ENCODE data around the gene ELAVL2.

ELAVL2 gene

GRCh38 chr9:23779220-23779619, 46.8 kb downstream of the ELAVL2 start:
- DNase-seq (ENCODE audit: low read depth), result no peak

DNA sequence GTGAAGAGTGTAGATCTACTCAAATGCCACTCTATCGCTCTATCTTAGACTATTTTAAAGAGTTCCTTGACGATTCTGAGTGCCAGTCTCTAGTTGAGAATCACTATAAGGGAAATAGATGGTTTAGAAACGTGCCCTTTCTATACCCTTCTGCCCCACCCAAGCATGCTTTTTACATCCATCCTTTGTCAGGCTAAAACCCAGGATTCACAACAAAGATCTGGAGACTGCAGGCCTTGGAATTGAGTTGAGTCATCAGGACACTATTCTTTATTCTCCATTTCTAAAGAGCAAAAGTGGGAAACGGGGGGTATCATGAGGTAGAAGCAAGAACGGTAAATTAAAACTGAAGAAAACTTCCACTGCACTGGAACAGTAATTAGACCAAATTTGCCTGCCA, 48.7 kb downstream of the ELAVL2 start:
- TF ChIP-seq MYC (IDR thresholded peaks at IDR 0.05; ENCODE audit: low read depth, low read length) (no peak), CTCF (IDR thresholded peaks at IDR 0.05; ENCODE audit: low read depth, low read length) (no peak), MAX (IDR thresholded peaks at IDR 0.05; ENCODE audit: low read depth, low read length) (no peak), POLR2A (IDR thresholded peaks at IDR 0.05; ENCODE audit: extremely low read depth, insufficient read length) (no peak)
- no peak for DNase-seq (ENCODE audit: low read depth)
- no peak overlapping the region for H3K4me3 ChIP-seq (ENCODE audit: low read depth, low read length)

More at GRCh38 chr9:23779220-23779619, 46.8 kb downstream of the ELAVL2 start:
- TF ChIP-seq MAX (IDR thresholded peaks at IDR 0.05; ENCODE audit: low read depth, low read length), result no peak
- no peak for TF ChIP-seq MYC (IDR thresholded peaks at IDR 0.05; ENCODE audit: low read depth, low read length)
- no peak for TF ChIP-seq POLR2A (IDR thresholded peaks at IDR 0.05; ENCODE audit: extremely low read depth, insufficient read length)
- no peak for TF ChIP-seq CTCF (IDR thresholded peaks at IDR 0.05; ENCODE audit: low read depth, low read length)
- no peak overlapping the region for H3K4me3 ChIP-seq (ENCODE audit: low read depth, low read length)

- no peak for TF ChIP-seq MAX (IDR thresholded peaks at IDR 0.05; ENCODE audit: low read depth, low read length)
- TF ChIP-seq MYC (IDR thresholded peaks at IDR 0.05; ENCODE audit: low read depth, low read length), result no peak
- TF ChIP-seq POLR2A (IDR thresholded peaks at IDR 0.05; ENCODE audit: extremely low read depth, insufficient read length), result no peak
- no peak for TF ChIP-seq CTCF (IDR thresholded peaks at IDR 0.05; ENCODE audit: low read depth, low read length)
- no peak overlapping the region for H3K4me3 ChIP-seq (ENCODE audit: low read depth, low read length)
- no peak for DNase-seq (ENCODE audit: low read depth)
These were observed 50.5 kb downstream of the ELAVL2 start for GRCh38 chr9:23775549-23775948.

GRCh38 chr9:23774266-23774665, 51.8 kb downstream of the ELAVL2 start:
- TF ChIP-seq CTCF (IDR thresholded peaks at IDR 0.05; ENCODE audit: low read depth, low read length) (no peak), POLR2A (IDR thresholded peaks at IDR 0.05; ENCODE audit: extremely low read depth, insufficient read length) (no peak), MAX (IDR thresholded peaks at IDR 0.05; ENCODE audit: low read depth, low read length) (no peak), MYC (IDR thresholded peaks at IDR 0.05; ENCODE audit: low read depth, low read length) (no peak)
- H3K4me3 ChIP-seq (ENCODE audit: low read depth, low read length), result no peak overlapping the region
- DNase-seq (ENCODE audit: low read depth), result no peak

- no peak for DNase-seq (ENCODE audit: low read depth)
- TF ChIP-seq MAX (IDR thresholded peaks at IDR 0.05; ENCODE audit: low read depth, low read length), result no peak
- no peak for TF ChIP-seq POLR2A (IDR thresholded peaks at IDR 0.05; ENCODE audit: extremely low read depth, insufficient read length)
- TF ChIP-seq MYC (IDR thresholded peaks at IDR 0.05; ENCODE audit: low read depth, low read length), result no peak
- no peak for TF ChIP-seq CTCF (IDR thresholded peaks at IDR 0.05; ENCODE audit: low read depth, low read length)
These were observed 53.7 kb downstream of the ELAVL2 start for GRCh38 chr9:23772385-23772783.

More at GRCh38 chr9:23772385-23772783, 53.7 kb downstream of the ELAVL2 start:
- H3K4me3 ChIP-seq (ENCODE audit: low read depth, low read length), result no peak overlapping the region

Data from NB4 (cell line).